ENCODE data around the gene SPNS2. TPM values are rescaled to one million over a fixed set of nuclear protein-coding genes. Genes with fewer than 3 reads are reported as not detected.
A peak's percentile ranks its signal among the peaks of the same experiment; 100 is the strongest.

The SPNS2 gene, protein sequence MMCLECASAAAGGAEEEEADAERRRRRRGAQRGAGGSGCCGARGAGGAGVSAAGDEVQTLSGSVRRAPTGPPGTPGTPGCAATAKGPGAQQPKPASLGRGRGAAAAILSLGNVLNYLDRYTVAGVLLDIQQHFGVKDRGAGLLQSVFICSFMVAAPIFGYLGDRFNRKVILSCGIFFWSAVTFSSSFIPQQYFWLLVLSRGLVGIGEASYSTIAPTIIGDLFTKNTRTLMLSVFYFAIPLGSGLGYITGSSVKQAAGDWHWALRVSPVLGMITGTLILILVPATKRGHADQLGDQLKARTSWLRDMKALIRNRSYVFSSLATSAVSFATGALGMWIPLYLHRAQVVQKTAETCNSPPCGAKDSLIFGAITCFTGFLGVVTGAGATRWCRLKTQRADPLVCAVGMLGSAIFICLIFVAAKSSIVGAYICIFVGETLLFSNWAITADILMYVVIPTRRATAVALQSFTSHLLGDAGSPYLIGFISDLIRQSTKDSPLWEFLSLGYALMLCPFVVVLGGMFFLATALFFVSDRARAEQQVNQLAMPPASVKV
- total RNA-seq: under 0.01 TPM in 2 replicates

DNA sequence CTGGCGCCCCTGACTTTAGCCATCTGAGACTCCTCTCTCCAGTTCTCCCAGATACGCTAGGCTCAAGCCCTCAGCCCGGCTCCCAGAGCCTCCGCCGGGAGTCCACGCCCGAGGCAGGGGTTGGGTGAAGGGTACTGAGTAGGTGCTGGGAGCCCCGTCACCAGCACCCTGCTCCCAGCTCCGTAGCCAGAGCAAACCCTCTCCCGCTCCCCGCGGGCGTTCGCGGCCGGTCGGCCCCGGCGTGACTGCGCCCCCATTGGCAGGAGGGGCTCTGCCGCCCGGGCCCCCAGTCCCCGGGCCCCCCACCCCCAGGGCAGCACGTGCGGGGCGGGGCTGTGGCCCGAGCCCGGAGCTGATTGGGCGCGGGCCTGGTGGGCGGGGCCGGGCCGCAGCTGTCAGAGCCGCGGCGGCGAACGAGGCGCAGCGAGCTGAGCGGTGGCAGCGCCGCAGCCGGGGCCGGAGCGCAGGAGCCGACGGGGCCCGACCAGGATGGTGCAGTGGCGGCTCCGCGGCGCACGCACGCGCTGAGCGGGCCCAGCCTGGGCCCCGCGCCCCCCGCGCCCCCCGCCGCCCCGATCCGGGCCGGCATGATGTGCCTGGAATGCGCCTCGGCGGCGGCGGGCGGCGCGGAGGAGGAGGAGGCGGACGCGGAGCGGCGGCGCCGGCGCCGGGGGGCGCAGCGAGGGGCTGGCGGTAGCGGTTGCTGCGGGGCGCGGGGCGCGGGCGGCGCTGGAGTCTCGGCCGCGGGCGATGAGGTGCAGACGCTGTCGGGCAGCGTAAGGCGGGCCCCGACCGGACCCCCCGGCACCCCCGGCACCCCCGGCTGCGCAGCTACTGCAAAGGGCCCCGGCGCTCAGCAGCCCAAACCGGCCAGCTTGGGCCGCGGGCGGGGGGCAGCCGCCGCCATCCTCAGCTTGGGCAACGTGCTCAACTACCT, at the start of gene SPNS2:
SPNS2 (plus strand) TSS at position 421 of the 937 bp plus-strand sequence; CDS start at position 588, 167 bp downstream.
- Histone ChIP-seq H3K4me1 (ENCODE audit: insufficient read depth, low read length) (no peaks in the 10 kb centered on the region), H3K27ac (ENCODE audit: low read depth, low read length) (no peak within 1 kb of the TSS), H3K9me3 (ENCODE audit: low read depth, low read length) (no peaks in the 10 kb centered on the region), H3K27me3 (ENCODE audit: insufficient read depth, low read length) (peaks cover 33% of the 10 kb centered on the region), H3K36me3 (ENCODE audit: insufficient read depth, low read length) (no peaks in the 10 kb centered on the region), H2AFZ (ENCODE audit: low read length) (no peak within 1 kb of the TSS), H4K20me1 (ENCODE audit: insufficient read depth, low read length) (peaks cover 3% of the 10 kb centered on the region), H3K79me2 (ENCODE audit: insufficient read depth, low read length) (no peaks in the 10 kb centered on the region), H3K4me2 (ENCODE audit: insufficient read depth, low read length) (no peak within 1 kb of the TSS), H3K4me3 (ENCODE audit: insufficient read depth, low read length) (no peak within 1 kb of the TSS)
- DNase-seq (ENCODE audit: insufficient read length, low spot score, missing footprints): peak; percentile 99
- TF ChIP-seq, protein P1, sequence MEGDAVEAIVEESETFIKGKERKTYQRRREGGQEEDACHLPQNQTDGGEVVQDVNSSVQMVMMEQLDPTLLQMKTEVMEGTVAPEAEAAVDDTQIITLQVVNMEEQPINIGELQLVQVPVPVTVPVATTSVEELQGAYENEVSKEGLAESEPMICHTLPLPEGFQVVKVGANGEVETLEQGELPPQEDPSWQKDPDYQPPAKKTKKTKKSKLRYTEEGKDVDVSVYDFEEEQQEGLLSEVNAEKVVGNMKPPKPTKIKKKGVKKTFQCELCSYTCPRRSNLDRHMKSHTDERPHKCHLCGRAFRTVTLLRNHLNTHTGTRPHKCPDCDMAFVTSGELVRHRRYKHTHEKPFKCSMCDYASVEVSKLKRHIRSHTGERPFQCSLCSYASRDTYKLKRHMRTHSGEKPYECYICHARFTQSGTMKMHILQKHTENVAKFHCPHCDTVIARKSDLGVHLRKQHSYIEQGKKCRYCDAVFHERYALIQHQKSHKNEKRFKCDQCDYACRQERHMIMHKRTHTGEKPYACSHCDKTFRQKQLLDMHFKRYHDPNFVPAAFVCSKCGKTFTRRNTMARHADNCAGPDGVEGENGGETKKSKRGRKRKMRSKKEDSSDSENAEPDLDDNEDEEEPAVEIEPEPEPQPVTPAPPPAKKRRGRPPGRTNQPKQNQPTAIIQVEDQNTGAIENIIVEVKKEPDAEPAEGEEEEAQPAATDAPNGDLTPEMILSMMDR (IDR thresholded peaks at IDR 0.05; ENCODE audit: extremely low read depth, low read depth, low read length): no peak

DNA sequence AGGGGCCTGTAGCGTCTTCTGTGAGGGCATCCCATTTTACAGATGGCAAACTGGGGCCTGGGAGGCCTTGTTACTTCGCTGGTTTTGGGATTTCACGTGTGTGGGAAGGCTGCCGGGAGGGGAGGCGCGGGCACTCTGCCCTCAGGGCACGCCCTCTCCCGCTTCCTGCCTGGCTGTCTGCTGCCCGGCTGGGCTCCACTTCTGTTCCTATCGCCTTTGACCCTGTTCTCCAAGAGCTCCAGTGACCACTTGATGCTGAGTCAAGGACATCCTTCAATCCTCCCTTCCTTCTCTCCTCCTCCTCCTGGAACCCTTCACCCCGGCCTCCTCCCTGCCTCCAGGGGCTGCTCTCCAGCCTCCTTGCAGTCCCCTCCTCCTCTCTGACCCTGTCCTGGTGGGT, 48.9 kb upstream of the SPNS2 start:
- Histone ChIP-seq H3K4me1 (ENCODE audit: insufficient read depth, low read length) (no peaks in the 10 kb centered on the region), H3K4me3 (ENCODE audit: insufficient read depth, low read length) (no peak overlapping the region), H3K4me2 (ENCODE audit: insufficient read depth, low read length) (no peak overlapping the region), H3K79me2 (ENCODE audit: insufficient read depth, low read length) (no peaks in the 10 kb centered on the region), H3K9me3 (ENCODE audit: low read depth, low read length) (no peaks in the 10 kb centered on the region), H2AFZ (ENCODE audit: low read length) (no peak overlapping the region), H3K27me3 (ENCODE audit: insufficient read depth, low read length) (no peaks in the 10 kb centered on the region), H3K27ac (ENCODE audit: low read depth, low read length) (no peak overlapping the region), H4K20me1 (ENCODE audit: insufficient read depth, low read length) (peaks cover 2% of the 10 kb centered on the region), H3K36me3 (ENCODE audit: insufficient read depth, low read length) (no peaks in the 10 kb centered on the region)
- DNase-seq (ENCODE audit: insufficient read length, low spot score, missing footprints): peak; percentile 83
- TF ChIP-seq, protein P1 (IDR thresholded peaks at IDR 0.05; ENCODE audit: extremely low read depth, low read depth, low read length): no peak

DNA sequence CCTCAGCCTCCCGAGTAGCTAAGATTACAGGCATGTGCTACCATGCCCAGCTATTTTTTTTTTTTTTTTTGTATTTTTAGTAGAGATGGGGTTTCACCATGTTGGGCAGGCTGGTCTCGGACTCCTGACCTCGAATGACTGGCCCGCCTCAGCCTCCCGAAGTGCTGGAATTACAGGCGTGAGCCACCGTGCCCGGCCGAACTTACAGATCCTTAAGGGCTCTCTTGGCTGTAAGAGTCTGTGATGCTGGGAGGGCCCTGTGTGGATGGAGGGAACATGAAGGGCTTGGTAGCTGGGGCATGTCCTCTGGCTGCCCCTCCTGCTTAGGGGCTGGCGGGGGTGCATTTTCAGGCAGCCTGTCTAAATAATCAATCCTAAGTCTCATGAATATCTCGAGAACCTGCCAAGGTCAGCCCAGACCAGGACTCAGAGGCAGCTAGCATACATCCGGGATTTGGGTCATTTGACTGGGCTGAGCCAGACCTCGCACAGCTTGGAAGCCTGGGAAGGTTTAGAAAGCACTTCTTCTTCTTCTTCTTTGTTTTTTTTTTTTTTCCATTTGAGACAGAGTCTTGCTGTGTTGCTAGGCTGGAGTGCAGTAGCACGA, 47.9 kb upstream of the SPNS2 start:
- H4K20me1 ChIP-seq (ENCODE audit: insufficient read depth, low read length): no peaks in the 10 kb centered on the region
- TF ChIP-seq, protein P1 (IDR thresholded peaks at IDR 0.05; ENCODE audit: extremely low read depth, low read depth, low read length): no peak
- H3K4me3 ChIP-seq (ENCODE audit: insufficient read depth, low read length): no peak overlapping the region
- no peak overlapping the region for H3K27ac ChIP-seq (ENCODE audit: low read depth, low read length)
- no peaks in the 10 kb centered on the region for H3K4me1 ChIP-seq (ENCODE audit: insufficient read depth, low read length)
- no peaks in the 10 kb centered on the region for H3K9me3 ChIP-seq (ENCODE audit: low read depth, low read length)
- H3K4me2 ChIP-seq (ENCODE audit: insufficient read depth, low read length): no peak overlapping the region
- DNase-seq (ENCODE audit: insufficient read length, low spot score, missing footprints): peak; percentile 73
- no peaks in the 10 kb centered on the region for H3K79me2 ChIP-seq (ENCODE audit: insufficient read depth, low read length)
- H3K27me3 ChIP-seq (ENCODE audit: insufficient read depth, low read length): no peaks in the 10 kb centered on the region
- no peaks in the 10 kb centered on the region for H3K36me3 ChIP-seq (ENCODE audit: insufficient read depth, low read length)
- H2AFZ ChIP-seq (ENCODE audit: low read length): no peak overlapping the region
